Measurements from ENCODE around the gene MDN1.

MDN1 gene

GRCh38 chr6:89692256-89692655 is 127.3 kb downstream of the MDN1 start:
- DNase-seq (ENCODE audit: low read depth in 3 of 3), result no peak

- DNase-seq (ENCODE audit: low read depth in 3 of 3), result no peak
Measured at GRCh38 chr6:89690944-89691324, 128.7 kb downstream of the MDN1 start.

GRCh38 chr6:89689732-89690131 is 129.9 kb downstream of the MDN1 start:
- DNase-seq (ENCODE audit: low read depth in 3 of 3), result no peak

- DNase-seq (ENCODE audit: low read depth in 3 of 3), result no peak
Measured at GRCh38 chr6:89688328-89688727, 131.3 kb downstream of the MDN1 start.

GRCh38 chr6:89685311-89685710 is 134.3 kb downstream of the MDN1 start:
- DNase-seq (ENCODE audit: low read depth in 3 of 3), result no peak

- no peak for DNase-seq (ENCODE audit: low read depth in 3 of 3)
Measured at GRCh38 chr6:89682991-89683390, 136.6 kb downstream of the MDN1 start.

- DNase-seq (ENCODE audit: low read depth in 3 of 3), result no peak
Measured at GRCh38 chr6:89681983-89682564, 137.5 kb downstream of the MDN1 start.

GRCh38 chr6:89680551-89680950 is 139.0 kb downstream of the MDN1 start:
- DNase-seq (ENCODE audit: low read depth in 3 of 3), result no peak

GRCh38 chr6:89680150-89680549 is 139.4 kb downstream of the MDN1 start:
- no peak for DNase-seq (ENCODE audit: low read depth in 3 of 3)

GRCh38 chr6:89679215-89680120 is 140.1 kb downstream of the MDN1 start:
- no peak for DNase-seq (ENCODE audit: low read depth in 3 of 3)

- no peak for DNase-seq (ENCODE audit: low read depth in 3 of 3)
Measured at GRCh38 chr6:89678531-89678930, 141.1 kb downstream of the MDN1 start.

GRCh38 chr6:89675949-89676748 is 143.4 kb downstream of the MDN1 start:
- no peak for DNase-seq (ENCODE audit: low read depth in 3 of 3)

GRCh38 chr6:89670935-89671565 is 148.5 kb downstream of the MDN1 start:
- no peak for DNase-seq (ENCODE audit: low read depth in 3 of 3)

GRCh38 chr6:89669002-89669401 is 150.6 kb downstream of the MDN1 start:
- DNase-seq (ENCODE audit: low read depth in 3 of 3), result no peak

GRCh38 chr6:89667872-89668556 is 151.6 kb downstream of the MDN1 start:
- no peak for DNase-seq (ENCODE audit: low read depth in 3 of 3)

- no peak for DNase-seq (ENCODE audit: low read depth in 3 of 3)
Measured at GRCh38 chr6:89662659-89663223, 156.9 kb downstream of the MDN1 start.

GRCh38 chr6:89661559-89661958 is 158.0 kb downstream of the MDN1 start:
- no peak for DNase-seq (ENCODE audit: low read depth in 3 of 3)

- no peak for DNase-seq (ENCODE audit: low read depth in 3 of 3)
Measured at GRCh38 chr6:89660981-89661380, 158.6 kb downstream of the MDN1 start.

GRCh38 chr6:89657445-89658158 is 162.0 kb downstream of the MDN1 start:
- no peak for DNase-seq (ENCODE audit: low read depth in 3 of 3)

GRCh38 chr6:89655122-89655521 is 164.5 kb downstream of the MDN1 start:
- no peak for DNase-seq (ENCODE audit: low read depth in 3 of 3)
